Prostate gland (tissue), 2 donors: Measurements from ENCODE around the gene SLC13A3. TPM values are rescaled to one million over a fixed set of nuclear protein-coding genes. Genes with fewer than 3 reads are reported as not detected.

ENCODE experiments used
- DNase-seq: peaks from one replicate; pipeline ENCODE4 v3.0.0-alpha.2; 2019; ENCODE audit warnings: low spot score
- H3K27ac ChIP-seq, 2 donors: fragments of 200-600 bp; sonication (generic); 2 replicates each; pipeline ENCODE4 v1.5.1; 2017 to 2019
- H3K27me3 ChIP-seq: fragments of 200-600 bp; sonication (generic); replicated peaks from 2 replicates; pipeline ENCODE4 v1.5.1; 2019; ENCODE audit not compliant: insufficient read depth
- H3K36me3 ChIP-seq, 2 donors: fragments of 200-600 bp; sonication (generic); 1 replicate in 1 of 2; 2 replicates in 1 of 2; pipeline versions ENCODE4 v1.5.1 to v1.8.1; 2017 to 2019
- H3K4me1 ChIP-seq: fragments of 200-600 bp; sonication (generic); replicated peaks from 2 replicates; pipeline ENCODE4 v1.5.1; 2019
- H3K4me3 ChIP-seq, 2 donors: fragments of 200-600 bp; sonication (generic); 2 replicates each; pipeline ENCODE4 v1.5.1; 2017 to 2019
- H3K9me3 ChIP-seq: fragments of 200-600 bp; sonication (generic); 2 replicates; pipeline ENCODE4 v1.5.1; 2017
- POLR2A ChIP-seq: fragments of 450-650 bp; IDR thresholded peaks from one replicate; pipeline ENCODE4 v1.6.1; 2016; ENCODE audit warnings: antibody characterized with exemption, mild to moderate bottlenecking
- POLR2AphosphoS5 ChIP-seq: sonication (generic); formaldehyde crosslinking; IDR thresholded peaks from one replicate; pipeline ENCODE4 v1.6.1; 2017; ENCODE audit warnings: antibody characterized with exemption
- WGBS: methylation state at CpG from one replicate; pipeline ENCODE4 v1.1.5; 2018; 5-methylcytosine and 5-hydroxymethylcytosine counted together
- intact Hi-C: fragments of 100-400 bp; cut with DNase I; formaldehyde crosslinking; loops from one replicate; pipeline ENCODE4 v1.14.2; 2022
- total RNA-seq, 2 donors: library from RNA; depleted of rRNA; stranded (reverse); fragments of >200 nt; gene quantifications; one replicate each; pipeline ENCODE4 v1.1.0, GENCODE V29; 2016
- TF ChIP-seq, protein P1 (sequence below), 4 experiments: fragments of 200-600 bp in 2 of 4; fragments of 450-650 bp in 2 of 4; sonication (generic) in 2 of 4; IDR thresholded peaks; 1 replicate in 3 of 4; 2 replicates in 1 of 4; pipeline ENCODE4 v1.5.1; 2016 to 2019; ENCODE audit warnings: antibody characterized with exemption in 4 of 4, mild to moderate bottlenecking in 2 of 4, moderate library complexity in 2 of 4

Gene SLC13A3
- total RNA-seq, 2 donors from 2014 or later: 10.5 to 16.9 TPM

DNA sequence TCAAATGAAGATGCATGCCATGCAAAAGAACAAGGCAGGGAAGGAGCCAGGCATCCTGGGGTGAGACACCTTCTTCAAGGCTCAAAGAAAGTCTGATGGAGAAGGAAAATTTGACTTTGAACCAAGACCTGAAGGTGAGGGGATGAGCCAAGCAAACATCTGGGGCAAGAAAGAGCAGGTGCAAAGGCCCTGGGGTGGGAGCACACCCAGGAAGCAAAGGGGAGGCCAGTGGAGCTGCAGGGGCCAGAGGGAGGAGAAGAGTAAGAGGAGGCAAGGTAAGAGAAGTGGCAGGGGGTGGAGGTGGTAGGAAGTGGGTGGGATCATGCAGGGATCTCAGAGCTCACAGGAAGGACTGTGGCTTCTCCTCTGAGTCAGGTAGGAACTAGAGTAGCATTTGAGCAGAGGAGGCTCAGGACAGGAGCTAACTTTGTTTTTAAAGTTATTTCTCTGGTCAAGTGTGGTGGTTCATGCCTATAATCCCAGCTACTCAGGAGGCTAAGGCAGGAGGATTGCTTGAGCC, 49.6 kb downstream of the SLC13A3 start:
- intact Hi-C loops: no loop called here
- DNase-seq: no peak
- H3K4me3 ChIP-seq: no peak overlapping the region

DNA sequence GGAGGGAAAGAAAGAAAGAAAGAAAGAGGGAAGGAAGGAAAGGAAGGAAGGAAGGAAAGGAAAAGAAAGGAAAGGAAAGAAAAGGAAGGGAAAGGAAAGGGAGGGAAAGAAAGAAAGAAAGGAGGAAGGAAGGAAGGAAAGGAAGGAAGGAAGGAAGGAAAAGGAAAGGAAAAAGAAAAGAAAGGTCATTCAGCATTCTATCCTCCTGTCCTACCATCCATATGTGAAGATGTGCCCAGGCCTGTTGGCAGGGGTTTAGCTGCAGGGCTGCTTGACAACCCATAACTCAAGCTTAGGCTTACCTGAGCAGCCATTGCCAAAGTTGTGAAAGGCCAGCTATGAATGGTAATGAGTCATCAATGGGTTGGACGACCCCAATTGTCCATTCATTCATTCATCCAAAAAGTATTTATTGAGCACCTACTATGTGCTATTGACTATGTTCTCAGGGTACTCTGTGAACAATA, 50.9 kb downstream of the SLC13A3 start:
- no peak overlapping the region for H3K27ac ChIP-seq
- H3K4me3 ChIP-seq: no peak overlapping the region
- no peaks in the 10 kb centered on the region for H3K27me3 ChIP-seq
- H3K36me3 ChIP-seq: no peaks in the 10 kb centered on the region
- TF ChIP-seq POLR2A (no peak), POLR2AphosphoS5 (no peak)
- TF ChIP-seq, protein P1, sequence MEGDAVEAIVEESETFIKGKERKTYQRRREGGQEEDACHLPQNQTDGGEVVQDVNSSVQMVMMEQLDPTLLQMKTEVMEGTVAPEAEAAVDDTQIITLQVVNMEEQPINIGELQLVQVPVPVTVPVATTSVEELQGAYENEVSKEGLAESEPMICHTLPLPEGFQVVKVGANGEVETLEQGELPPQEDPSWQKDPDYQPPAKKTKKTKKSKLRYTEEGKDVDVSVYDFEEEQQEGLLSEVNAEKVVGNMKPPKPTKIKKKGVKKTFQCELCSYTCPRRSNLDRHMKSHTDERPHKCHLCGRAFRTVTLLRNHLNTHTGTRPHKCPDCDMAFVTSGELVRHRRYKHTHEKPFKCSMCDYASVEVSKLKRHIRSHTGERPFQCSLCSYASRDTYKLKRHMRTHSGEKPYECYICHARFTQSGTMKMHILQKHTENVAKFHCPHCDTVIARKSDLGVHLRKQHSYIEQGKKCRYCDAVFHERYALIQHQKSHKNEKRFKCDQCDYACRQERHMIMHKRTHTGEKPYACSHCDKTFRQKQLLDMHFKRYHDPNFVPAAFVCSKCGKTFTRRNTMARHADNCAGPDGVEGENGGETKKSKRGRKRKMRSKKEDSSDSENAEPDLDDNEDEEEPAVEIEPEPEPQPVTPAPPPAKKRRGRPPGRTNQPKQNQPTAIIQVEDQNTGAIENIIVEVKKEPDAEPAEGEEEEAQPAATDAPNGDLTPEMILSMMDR (IDR thresholded peaks at IDR 0.05): no peak
- H3K4me1 ChIP-seq: no peaks in the 10 kb centered on the region
- WGBS: 64% methylated on average over 1 of the region's 1 CpG
- intact Hi-C loops: no loop called here
- H3K9me3 ChIP-seq: no peaks in the 10 kb centered on the region
- no peak for DNase-seq

More for the DNA sequence above, 49.6 kb downstream of the SLC13A3 start:
- TF ChIP-seq POLR2AphosphoS5 (no peak), POLR2A (no peak)
- TF ChIP-seq, protein P1 (IDR thresholded peaks at IDR 0.05): no peak
- no peak overlapping the region for H3K27ac ChIP-seq
- no peaks in the 10 kb centered on the region for H3K27me3 ChIP-seq
- H3K9me3 ChIP-seq: no peaks in the 10 kb centered on the region
- no peaks in the 10 kb centered on the region for H3K36me3 ChIP-seq
- no peaks in the 10 kb centered on the region for H3K4me1 ChIP-seq

DNA sequence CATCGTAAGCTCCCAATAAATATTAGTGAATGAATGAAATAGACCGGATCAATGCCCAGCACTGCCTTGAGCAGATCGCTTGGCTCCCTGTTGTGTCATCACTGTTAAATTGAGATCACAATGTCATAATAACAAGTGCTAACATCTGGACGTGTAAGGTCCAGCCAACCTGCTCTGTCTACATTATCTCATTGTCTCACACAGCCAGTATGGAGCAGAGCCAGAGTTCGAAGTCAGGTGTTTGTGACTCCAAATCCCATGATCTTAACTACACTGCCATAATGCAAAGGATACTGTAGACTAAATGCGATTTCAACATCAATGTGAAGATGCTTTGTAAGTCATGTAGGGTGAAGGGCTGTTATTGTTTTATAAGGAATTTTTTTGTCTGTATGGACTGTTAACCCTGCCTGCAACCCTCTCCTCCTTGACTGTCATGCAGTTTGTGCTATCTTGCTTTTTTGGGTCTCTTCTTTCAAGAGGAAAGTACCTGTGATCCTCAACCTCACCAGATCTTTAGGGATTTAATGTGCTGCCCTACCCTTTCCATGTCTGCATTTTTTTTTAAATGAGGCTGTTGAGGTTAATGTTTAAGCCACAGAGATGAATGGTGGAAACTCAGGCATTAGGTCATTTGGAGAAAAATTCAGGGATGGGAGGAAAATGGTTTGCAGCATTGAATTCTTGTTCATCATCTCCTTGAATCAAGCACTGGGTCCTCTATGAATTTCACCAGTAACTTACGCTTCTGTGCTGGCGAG, 51.9 kb downstream of the SLC13A3 start:
- Histone ChIP-seq H3K27me3 (no peaks in the 10 kb centered on the region), H3K36me3 (no peaks in the 10 kb centered on the region), H3K9me3 (no peaks in the 10 kb centered on the region), H3K4me1 (no peaks in the 10 kb centered on the region), H3K27ac (no peak overlapping the region), H3K4me3 (no peak overlapping the region)
- no peak for DNase-seq
- intact Hi-C loops: no loop called here
- TF ChIP-seq, protein P1 (IDR thresholded peaks at IDR 0.05): no peak
- TF ChIP-seq POLR2AphosphoS5 (no peak), POLR2A (no peak)
- WGBS: 84% methylated on average over 8 of the region's 8 CpGs

DNA sequence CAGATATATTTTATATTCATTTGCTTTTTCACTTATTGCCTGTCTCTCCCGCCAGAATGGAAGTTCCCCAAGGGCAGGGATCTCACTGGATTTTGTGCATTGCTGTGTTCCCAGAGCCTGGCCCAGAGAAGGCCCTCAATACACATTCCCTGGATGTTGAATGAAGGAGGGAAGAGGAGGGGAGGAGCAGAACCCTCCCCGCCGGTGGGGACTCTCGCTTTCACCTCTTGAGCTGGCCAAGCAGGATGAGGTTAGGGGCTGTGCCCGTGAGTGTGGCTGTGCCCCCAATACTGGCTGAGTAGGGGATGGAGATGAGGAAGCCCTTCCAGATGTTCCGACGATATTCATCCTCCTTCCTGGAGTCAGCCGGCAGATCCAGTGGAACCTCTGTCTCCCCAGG, 55.3 kb downstream of the SLC13A3 start:
- TF ChIP-seq POLR2A: no peak
- TF ChIP-seq POLR2AphosphoS5: no peak
- TF ChIP-seq, protein P1 (IDR thresholded peaks at IDR 0.05): no peak
- no peaks in the 10 kb centered on the region for H3K36me3 ChIP-seq
- H3K4me1 ChIP-seq: no peaks in the 10 kb centered on the region
- 92% methylated on average over 8 of the region's 8 CpGs for WGBS
- no peaks in the 10 kb centered on the region for H3K9me3 ChIP-seq
- DNase-seq: no peak
- H3K27ac ChIP-seq: no peak overlapping the region
- intact Hi-C loops: no loop called here
- H3K4me3 ChIP-seq: no peak overlapping the region
- no peaks in the 10 kb centered on the region for H3K27me3 ChIP-seq

DNA sequence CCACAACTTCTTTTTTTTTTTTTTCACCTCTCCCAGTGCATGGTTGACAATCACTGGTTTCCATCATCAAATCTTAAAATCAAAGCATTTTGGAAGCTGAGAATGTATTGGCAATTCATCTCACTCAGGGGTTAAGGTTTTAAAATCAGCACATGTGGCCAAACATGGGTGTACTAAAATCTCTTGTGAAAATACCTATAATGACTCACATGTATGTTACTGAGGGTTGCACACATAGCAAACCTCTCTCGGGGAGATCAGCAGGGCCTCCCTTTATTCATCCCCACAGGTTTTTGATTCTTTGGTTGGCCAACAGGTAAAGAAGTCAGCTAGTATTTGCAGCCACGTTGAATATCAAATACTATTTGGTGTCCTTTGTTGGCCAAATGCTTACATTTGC, 56.5 kb downstream of the SLC13A3 start:
- WGBS: 51% methylated on average over 2 of the region's 2 CpGs
- H3K27me3 ChIP-seq: no peaks in the 10 kb centered on the region

More for the DNA sequence above, 56.5 kb downstream of the SLC13A3 start:
- Histone ChIP-seq H3K27ac (no peak overlapping the region), H3K36me3 (no peaks in the 10 kb centered on the region), H3K4me3 (no peak overlapping the region), H3K4me1 (no peaks in the 10 kb centered on the region), H3K9me3 (no peaks in the 10 kb centered on the region)
- no peak for DNase-seq
- TF ChIP-seq POLR2A (no peak), POLR2AphosphoS5 (no peak)
- TF ChIP-seq, protein P1 (IDR thresholded peaks at IDR 0.05): no peak
- intact Hi-C loops: no loop called here
